ENCODE measurements around the gene SERPINA5. TPM values are rescaled to one million over a fixed set of nuclear protein-coding genes. Genes with fewer than 3 reads are reported as not detected.

Gene SERPINA5
- total RNA-seq, 2 experiments from 2014 or later: not detected

- ChIA-PET CTCF (interaction anchor here (1.2 to 1.4 kb wide), 2 partner anchors 17 to 115 kb away, joined by 3 to 4 read pairs; no protein-coding TSS in a partner anchor), POLR2A (no interaction called here)
Measured at GRCh38 chr14:94548999-94549985, 31.9 kb upstream of the SERPINA5 start.

- CTCF ChIA-PET: no interaction called here
- POLR2A ChIA-PET: no interaction called here
Measured at GRCh38 chr14:94550041-94550440, 31.2 kb upstream of the SERPINA5 start.

DNA sequence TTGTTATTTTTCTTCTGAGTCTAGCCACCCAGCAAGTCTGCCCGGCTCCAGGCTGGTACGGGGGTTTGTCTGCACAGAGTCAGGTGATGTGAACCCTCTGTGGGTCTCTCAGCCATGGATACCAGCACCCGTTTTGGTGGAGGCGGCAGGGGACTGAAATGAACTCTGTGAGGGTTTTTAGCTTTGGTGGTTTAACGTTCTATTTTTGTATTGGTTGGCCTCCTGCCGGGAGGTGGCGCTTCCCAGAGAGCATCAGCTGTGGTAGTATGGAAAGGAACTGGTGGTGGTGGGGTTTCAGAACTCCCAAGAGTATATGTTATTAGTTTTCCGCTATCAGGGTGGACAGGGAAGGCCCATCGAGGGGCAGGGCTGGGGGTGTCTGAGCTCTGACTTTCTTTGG lies 25.2 kb upstream of the SERPINA5 start:
- CTCF ChIA-PET: no interaction called here

DNA sequence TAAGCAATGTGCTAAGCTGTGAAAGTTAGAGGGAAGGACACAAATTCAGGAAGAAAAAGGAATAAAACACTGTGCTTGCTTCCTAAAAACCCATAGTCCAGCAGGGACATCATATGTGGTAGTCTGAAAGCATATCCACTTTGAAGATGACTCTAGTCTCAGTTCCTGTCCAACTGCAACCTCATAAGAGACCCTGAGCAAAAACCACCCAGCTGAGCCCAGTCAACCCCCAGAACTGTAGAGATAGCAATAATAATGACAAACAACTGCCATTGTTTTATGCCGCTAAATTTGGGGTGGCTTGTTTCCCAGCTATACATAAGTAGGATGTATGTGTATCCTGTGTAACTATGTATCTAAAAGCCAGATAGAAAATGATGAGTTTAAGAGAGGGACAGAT lies 23.9 kb upstream of the SERPINA5 start:
- CTCF ChIA-PET: no interaction called here
- POLR2A ChIA-PET: no interaction called here

More for the DNA sequence above, 25.2 kb upstream of the SERPINA5 start:
- POLR2A ChIA-PET: no interaction called here

- POLR2A ChIA-PET: no interaction called here
- CTCF ChIA-PET: no interaction called here
Measured at GRCh38 chr14:94558842-94559241, 22.4 kb upstream of the SERPINA5 start.

DNA sequence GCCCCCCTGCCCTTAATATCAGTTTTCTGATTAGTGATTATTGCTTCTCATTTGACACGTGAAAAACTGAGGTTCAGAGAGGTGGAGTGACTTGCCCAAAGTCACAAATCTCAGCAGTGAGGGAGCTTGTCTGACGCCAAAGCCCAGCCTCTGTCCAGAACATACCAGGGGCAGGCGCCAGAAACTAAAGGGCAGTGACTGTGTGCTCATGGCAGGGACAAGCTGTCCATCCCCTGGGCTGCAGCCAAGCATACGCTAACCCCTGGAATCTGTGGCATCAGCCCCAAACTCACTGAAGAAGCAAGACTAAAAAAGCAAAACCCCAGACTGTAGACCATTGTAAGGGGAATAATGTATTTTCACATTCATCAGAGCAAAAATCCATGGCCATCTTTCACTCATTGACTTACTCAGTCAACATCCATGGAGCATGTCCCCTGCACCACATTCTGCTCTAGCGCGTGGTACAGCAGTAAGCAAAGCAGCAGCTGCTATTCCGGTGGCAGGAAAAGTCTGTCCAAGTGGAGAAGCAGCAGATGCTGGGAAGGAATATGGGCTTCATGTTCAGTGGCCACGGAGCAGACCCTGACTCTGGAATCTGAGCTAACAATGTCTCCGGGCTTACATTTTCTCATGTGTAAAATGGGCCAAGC lies 21.5 kb upstream of the SERPINA5 start:
- ChIA-PET CTCF (no interaction called here), POLR2A (no interaction called here)

DNA sequence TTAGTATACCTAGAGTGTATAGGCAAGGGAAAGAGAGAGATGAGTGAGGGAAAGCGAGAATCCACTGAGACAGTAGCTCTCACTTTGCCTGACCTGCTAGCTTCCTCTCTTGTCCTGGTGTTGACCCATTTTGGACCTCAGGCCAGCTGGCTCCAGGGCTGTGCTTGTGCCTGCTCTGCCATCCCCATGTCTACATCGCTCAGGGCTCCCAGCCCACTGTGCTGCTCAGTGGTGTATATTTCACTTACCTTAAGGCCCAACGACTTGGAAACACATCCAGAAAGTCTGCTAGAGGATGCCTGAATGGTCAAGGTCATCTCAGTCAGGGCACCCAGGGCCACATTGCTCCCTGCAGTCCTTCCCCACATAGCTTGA lies 20.9 kb upstream of the SERPINA5 start:
- POLR2A ChIA-PET: no interaction called here
- CTCF ChIA-PET: no interaction called here

GRCh38 chr14:94560751-94561655 lies 20.2 kb upstream of the SERPINA5 start, which contains the start of gene SERPINA4:
Gene SERPINA4 (plus strand): TSS chr14:94561442. CDS start chr14:94563483, 2,041 bp downstream.
- CTCF ChIA-PET: no interaction called here
- POLR2A ChIA-PET: no interaction called here

DNA sequence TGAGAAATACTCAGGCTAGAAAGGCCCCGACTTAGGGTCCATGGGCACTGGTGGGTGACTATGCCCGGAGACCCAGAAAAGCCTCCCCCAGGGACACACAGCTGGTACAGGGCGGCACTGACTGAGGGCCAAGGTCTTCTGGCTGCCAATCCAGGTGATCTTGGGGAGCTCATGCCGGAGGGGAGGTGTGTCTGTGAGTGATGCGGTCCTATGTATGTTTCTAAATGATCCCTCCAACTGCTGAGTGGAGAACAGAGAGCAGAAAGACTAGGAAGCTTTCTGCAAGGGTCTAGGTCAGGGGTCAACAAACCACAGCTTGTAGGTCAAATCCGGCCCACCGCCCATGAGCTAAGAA lies 19.6 kb upstream of the SERPINA5 start:
- POLR2A ChIA-PET: no interaction called here

GRCh38 chr14:94562022-94562421 lies 19.2 kb upstream of the SERPINA5 start:
- ChIA-PET CTCF (no interaction called here), POLR2A (no interaction called here)

More for the DNA sequence above, 19.6 kb upstream of the SERPINA5 start:
- CTCF ChIA-PET: no interaction called here

DNA sequence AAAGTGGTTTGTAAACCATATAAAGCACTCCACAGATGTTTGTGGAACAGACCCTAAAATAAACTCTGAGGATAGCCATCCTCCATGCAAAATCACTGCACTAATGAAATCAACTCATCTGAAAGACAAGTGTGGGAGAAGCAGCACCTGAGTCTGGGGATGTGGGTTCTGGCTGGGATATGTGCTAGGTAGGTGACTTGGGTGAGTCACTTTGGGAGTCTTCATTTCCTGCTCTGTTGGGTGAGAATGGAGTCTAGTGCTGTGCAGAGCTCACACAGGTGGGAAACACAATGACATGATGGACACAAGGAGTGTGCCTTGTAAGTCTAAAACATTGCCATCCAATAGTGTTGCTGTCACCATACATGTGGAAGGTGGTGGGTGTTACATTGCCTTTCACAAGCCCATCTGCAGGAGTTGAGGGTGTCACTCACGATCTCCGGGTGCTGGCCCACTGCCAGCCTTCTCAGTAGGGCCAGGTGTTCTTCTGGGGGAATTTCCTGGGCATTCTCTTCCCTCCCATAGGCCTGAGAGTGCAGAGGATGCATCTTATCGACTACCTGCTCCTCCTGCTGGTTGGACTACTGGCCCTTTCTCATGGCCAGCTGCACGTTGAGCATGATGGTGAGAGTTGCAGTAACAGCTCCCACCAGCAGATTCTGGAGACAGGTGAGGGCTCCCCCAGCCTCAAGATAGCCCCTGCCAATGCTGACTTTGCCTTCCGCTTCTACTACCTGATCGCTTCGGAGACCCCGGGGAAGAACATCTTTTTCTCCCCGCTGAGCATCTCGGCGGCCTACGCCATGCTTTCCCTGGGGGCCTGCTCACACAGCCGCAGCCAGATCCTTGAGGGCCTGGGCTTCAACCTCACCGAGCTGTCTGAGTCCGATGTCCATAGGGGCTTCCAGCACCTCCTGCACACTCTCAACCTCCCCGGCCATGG lies 18.0 kb upstream of the SERPINA5 start:
- CTCF ChIA-PET: no interaction called here

GRCh38 chr14:94564381-94564780 lies 16.8 kb upstream of the SERPINA5 start:
- ChIA-PET CTCF (no interaction called here), POLR2A (no interaction called here)

More for the DNA sequence above, 18.0 kb upstream of the SERPINA5 start:
- POLR2A ChIA-PET: no interaction called here

DNA sequence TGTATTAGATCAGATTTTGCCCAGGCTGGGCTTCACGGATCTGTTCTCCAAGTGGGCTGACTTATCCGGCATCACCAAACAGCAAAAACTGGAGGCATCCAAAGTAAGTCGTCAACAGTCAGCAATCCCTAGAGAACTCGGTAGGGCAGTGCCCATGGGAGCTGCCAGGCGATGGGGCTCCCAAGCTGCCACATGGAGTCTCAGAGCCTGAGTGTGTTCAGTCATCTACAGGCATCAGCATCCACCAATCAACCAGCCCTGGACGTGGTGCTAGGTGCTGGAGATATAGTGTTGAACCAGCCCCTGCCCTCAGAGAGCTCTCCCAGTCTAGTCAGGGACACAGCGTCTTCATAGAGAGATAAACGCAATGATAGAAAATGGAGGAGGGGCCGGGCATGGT lies 13.0 kb upstream of the SERPINA5 start:
- CTCF ChIA-PET: no interaction called here
- POLR2A ChIA-PET: no interaction called here

DNA sequence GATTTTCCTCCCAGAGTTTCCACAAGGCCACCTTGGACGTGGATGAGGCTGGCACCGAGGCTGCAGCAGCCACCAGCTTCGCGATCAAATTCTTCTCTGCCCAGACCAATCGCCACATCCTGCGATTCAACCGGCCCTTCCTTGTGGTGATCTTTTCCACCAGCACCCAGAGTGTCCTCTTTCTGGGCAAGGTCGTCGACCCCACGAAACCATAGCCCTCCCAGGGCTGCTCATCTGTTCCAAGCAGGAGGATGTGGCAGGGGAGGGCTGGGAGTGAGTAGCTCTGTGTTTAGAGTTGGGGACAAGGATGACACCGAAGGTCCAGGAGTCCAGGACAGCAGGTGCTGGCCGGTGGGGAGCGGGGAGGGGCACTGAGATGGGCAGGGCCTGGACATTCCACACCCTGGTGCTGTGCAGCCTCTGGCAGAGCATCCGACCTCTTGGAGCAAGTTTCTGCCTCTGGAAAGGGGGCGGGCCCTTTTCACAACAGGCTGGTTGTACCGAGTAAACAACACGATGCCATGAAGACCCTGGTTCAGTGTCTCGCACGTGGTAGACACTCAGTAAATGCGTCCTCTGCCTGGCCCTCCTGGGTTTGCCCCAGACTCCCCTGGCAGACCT lies 11.7 kb upstream of the SERPINA5 start:
- ChIA-PET POLR2A (no interaction called here), CTCF (no interaction called here)

GRCh38 chr14:94570002-94570400 lies 11.2 kb upstream of the SERPINA5 start:
- ChIA-PET CTCF (no interaction called here), POLR2A (no interaction called here)

DNA sequence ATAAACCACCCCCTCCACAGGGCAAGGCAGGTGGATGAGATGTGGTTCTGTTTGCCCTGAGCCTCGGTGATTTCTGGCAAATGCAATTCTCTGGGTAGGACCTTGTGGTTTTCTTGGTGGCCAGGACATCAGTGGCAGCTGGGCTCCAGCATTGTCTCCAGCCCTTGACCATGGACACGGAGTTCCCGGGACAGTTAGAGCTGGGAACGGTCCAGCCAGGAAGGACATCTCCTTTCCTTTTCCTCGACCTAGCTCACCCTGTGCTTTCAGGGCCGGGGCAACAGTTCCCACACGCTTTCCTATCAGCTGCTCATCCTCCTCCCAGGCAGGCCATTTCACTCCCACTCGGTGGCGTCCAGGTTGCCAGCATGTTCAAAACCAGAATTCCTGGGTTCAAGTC lies 10.8 kb upstream of the SERPINA5 start:
- ChIA-PET CTCF (no interaction called here), POLR2A (no interaction called here)

DNA sequence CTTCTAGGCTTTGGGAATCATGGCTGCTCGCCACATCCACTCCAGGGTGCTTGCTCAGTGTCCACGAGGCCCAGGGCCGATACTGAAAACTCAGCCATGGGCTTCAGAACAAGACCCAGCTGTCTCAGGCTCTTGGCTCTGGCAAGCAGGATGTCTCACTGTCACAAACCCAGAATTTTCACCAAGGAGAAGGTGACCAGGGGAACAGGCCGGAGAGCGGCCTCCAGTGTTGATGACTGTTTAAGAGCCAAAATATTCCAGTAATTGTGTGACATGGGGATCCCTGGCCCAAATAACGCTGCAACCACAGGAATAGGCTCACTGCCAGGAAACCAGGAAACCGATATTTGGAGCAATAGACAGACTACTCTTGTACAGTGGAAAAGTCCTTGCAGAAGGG lies 9.8 kb upstream of the SERPINA5 start:
- CTCF ChIA-PET: no interaction called here
- POLR2A ChIA-PET: no interaction called here

DNA sequence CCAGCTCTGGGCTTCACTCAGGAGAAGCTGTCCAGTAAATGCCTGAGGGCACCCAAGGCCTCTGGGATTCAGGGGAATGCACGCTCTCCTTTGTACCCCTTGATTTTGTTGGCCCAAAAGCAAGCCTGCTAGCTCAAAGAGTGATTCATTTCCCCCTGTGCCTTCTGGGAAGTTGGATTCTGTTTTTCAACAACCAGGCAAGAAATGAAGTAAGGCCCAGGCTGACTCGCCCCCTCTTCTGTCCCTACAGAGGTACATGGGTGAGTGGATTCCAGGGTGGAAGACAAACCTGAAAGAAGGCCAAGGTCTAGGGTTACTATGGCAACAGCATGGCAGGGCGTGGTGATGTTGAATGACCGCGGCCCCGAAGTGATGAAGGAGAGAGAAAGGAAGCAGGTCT lies 9.3 kb upstream of the SERPINA5 start:
- CTCF ChIA-PET: no interaction called here
- POLR2A ChIA-PET: no interaction called here
